ENCODE results near the gene FLNC. TPM values are rescaled to one million over a fixed set of nuclear protein-coding genes. Genes with fewer than 3 reads are reported as not detected.

FLNC gene
- total and polyA plus RNA-seq, 2 of the 13 experiments (the other 11 are each of a cell fraction or from before 2014, with no cell fraction given), result 0.02 TPM; not detected in 1

- Histone ChIP-seq H3K4me1 (ENCODE audit: insufficient read depth, low read length) (peaks cover 30% of the 10 kb centered on the region), H3K9me3 (ENCODE audit: low read length) (no peaks in the 10 kb centered on the region), H3K4me3 (replicated peaks in 1 of 3; ENCODE audit: insufficient read depth in 1 of 3, low read depth in 2 of 3, low read length in 3 of 3) (peak overlapping the region in 1 of 3 experiments; percentile 53; a peak in 1 of 6 replicates), H4K20me1 (ENCODE audit: insufficient read depth, low read length) (no peaks in the 10 kb centered on the region), H3K27ac (ENCODE audit: extremely low read length, insufficient read depth, low read length) (no peak overlapping the region), H3K79me2 (ENCODE audit: insufficient read depth, low read length) (no peaks in the 10 kb centered on the region), H2AFZ (ENCODE audit: low read length) (no peak overlapping the region), H3K4me2 (ENCODE audit: low read depth, low read length) (peak overlapping the region; percentile 82), H3K9ac (ENCODE audit: insufficient read depth, low read depth, low read length) (no peak overlapping the region), H3K27me3 (ENCODE audit: control insufficient read depth in 1 of 2, insufficient read depth in 2 of 2, low read length in 2 of 2) (peaks cover 0 to 16% of the 10 kb centered on the region in 2 experiments; a peak in 3 of 5 replicates), H3K36me3 (replicated peaks in 1 of 2; ENCODE audit: control insufficient read depth in 1 of 2, insufficient read depth in 2 of 2, low read length in 2 of 2) (no peaks in the 10 kb centered on the region)
- ChIA-PET CTCF (ENCODE audit: low intra/inter-chr PET ratio, low total read pairs) (no interaction called here), POLR2A (interaction anchor here (2.1 kb wide), 1 partner anchor 36 kb away, joined by 7 read pairs; the partner anchor contains the start of gene ATP6V1F)
- intact Hi-C loops (cut with micrococcal nuclease; ENCODE audit: unreplicated experiment), result no loop called here
- no TSS peak for BruUV-seq (replicated peaks)
- in situ Hi-C loops (cut with HindIII; ENCODE audit: extremely low pct_ligation_motif_present, low pct_unique_long_range_greater_than_20kb), result no loop called here
- TF ChIP-seq ZNF143 (CRISPR knock-in tag; IDR thresholded peaks at IDR 0.05) (no peak), MIER2 (CRISPR knock-in tag; IDR thresholded peaks at IDR 0.05) (no peak), PBX3 (CRISPR knock-in tag; IDR thresholded peaks at IDR 0.05; ENCODE audit: borderline replicate concordance) (no peak), FUBP1 (CRISPR knock-in tag; IDR thresholded peaks at IDR 0.05; ENCODE audit: borderline replicate concordance) (no peak), ZBTB20 (CRISPR knock-in tag; IDR thresholded peaks at IDR 0.05; ENCODE audit: borderline replicate concordance, low read depth) (no peak), ZNF629 (CRISPR knock-in tag; conservative IDR thresholded peaks at IDR 0.05) (no peak), POLR2G (IDR thresholded peaks at IDR 0.05; ENCODE audit: low read depth, low read length) (no peak), MTA3 (CRISPR knock-in tag; IDR thresholded peaks at IDR 0.05) (no peak), TAF1 (CRISPR knock-in tag; IDR thresholded peaks at IDR 0.05) (no peak), ZNF713 (CRISPR knock-in tag; IDR thresholded peaks at IDR 0.05) (no peak), YY1 (IDR thresholded peaks at IDR 0.05; ENCODE audit: insufficient read depth, insufficient replicate concordance, low read depth, low read length) (no peak)
- FAIRE-seq, result no peak
- 15% methylated on average over 1 of the region's 1 CpG for WGBS (ENCODE audit: low lambda C conversion rate)
- no peak for ATAC-seq
- no peak for DNase-seq (ENCODE audit: low spot score)
Measured at GRCh38 chr7:128826916-128827247, 3.3 kb upstream of the FLNC start.
